Neuronal stem cell (in vitro differentiated cells): Measurements from ENCODE around the gene SEMA3A.

ENCODE experiments used
- DNase-seq: peaks from one replicate; pipeline ENCODE4 v3.0.0-alpha.2; 2013; ENCODE audit warnings: low spot score
- H2AFZ ChIP-seq: one replicate; pipeline ENCODE4 v1.6.1; 2013; ENCODE audit warnings: mild to moderate bottlenecking, low read length, inconsistent platforms
- H2AK5ac ChIP-seq: 2 replicates; pipeline ENCODE4 v1.6.1; 2013; ENCODE audit warnings: low read depth, mild to moderate bottlenecking, inconsistent platforms, low read length, moderate library complexity, mixed read lengths
- H2BK120ac ChIP-seq: 2 replicates; pipeline ENCODE4 v1.6.1; 2013; ENCODE audit warnings: low read depth, mild to moderate bottlenecking, inconsistent platforms, low read length, moderate library complexity, mixed read lengths
- H2BK12ac ChIP-seq: one replicate; pipeline ENCODE4 v1.6.1; 2013; ENCODE audit warnings: low read length, inconsistent platforms
- H2BK15ac ChIP-seq: 2 replicates; pipeline ENCODE4 v1.6.1; 2013; ENCODE audit warnings: mild to moderate bottlenecking, low read length, inconsistent platforms, mixed read lengths
- H2BK5ac ChIP-seq: one replicate; pipeline ENCODE4 v1.6.1; 2013; ENCODE audit warnings: inconsistent platforms, mild to moderate bottlenecking, low read length, moderate library complexity
- H3K14ac ChIP-seq: one replicate; pipeline ENCODE4 v1.6.1; 2013; ENCODE audit warnings: low read length, inconsistent platforms
- H3K18ac ChIP-seq: 2 replicates; pipeline ENCODE4 v1.6.1; 2013; ENCODE audit warnings: low read length, inconsistent platforms
- H3K23ac ChIP-seq: 2 replicates; pipeline ENCODE4 v1.6.1; 2013; ENCODE audit warnings: low read depth, mild to moderate bottlenecking, mixed read lengths, low read length, inconsistent platforms; ENCODE audit not compliant: poor library complexity
- H3K27ac ChIP-seq: replicated peaks from 3 replicates; pipeline ENCODE4 v1.5.1; 2013; ENCODE audit warnings: low read length, inconsistent platforms
- H3K27me3 ChIP-seq, 3 experiments: 2 replicates each; pipeline ENCODE4 v1.6.1; 2013; ENCODE audit warnings: low read length in 3 of 3, mild to moderate bottlenecking in 2 of 3, inconsistent platforms in 1 of 3, low read depth in 1 of 3, mixed read lengths in 1 of 3, moderate library complexity in 1 of 3; ENCODE audit not compliant: control insufficient read depth in 3 of 3, insufficient read depth in 3 of 3
- H3K36me3 ChIP-seq, 2 donors: replicated peaks in 1 of 2; 2 replicates each; pipeline ENCODE4 v1.6.1; 2013; ENCODE audit warnings: low read length in 2 of 2; ENCODE audit not compliant: control insufficient read depth in 2 of 2, insufficient read depth in 2 of 2
- H3K4ac ChIP-seq: 2 replicates; pipeline ENCODE4 v1.6.1; 2013; ENCODE audit warnings: inconsistent platforms, mild to moderate bottlenecking, low read length, moderate library complexity
- H3K4me1 ChIP-seq, 2 donors: 1 replicate in 1 of 2; 2 replicates in 1 of 2; pipeline ENCODE4 v1.6.1; 2013; ENCODE audit warnings: low read length in 2 of 2, low read depth in 1 of 2; ENCODE audit not compliant: control insufficient read depth in 2 of 2, insufficient read depth in 1 of 2
- H3K4me2 ChIP-seq: one replicate; pipeline ENCODE4 v1.6.1; 2013; ENCODE audit warnings: mild to moderate bottlenecking, low read length, inconsistent platforms; ENCODE audit not compliant: insufficient read depth, poor library complexity, severe bottlenecking
- H3K4me3 ChIP-seq, 2 donors: 2 replicates each; pipeline ENCODE4 v1.5.1; 2013; ENCODE audit warnings: low read length in 2 of 2, mild to moderate bottlenecking in 2 of 2, inconsistent platforms in 1 of 2, moderate library complexity in 1 of 2
- H3K79me1 ChIP-seq: one replicate; pipeline ENCODE4 v1.6.1; 2013; ENCODE audit warnings: low read depth, mild to moderate bottlenecking, inconsistent platforms, low read length, moderate library complexity
- H3K9ac ChIP-seq: one replicate; pipeline ENCODE4 v1.6.1; 2013; ENCODE audit warnings: mild to moderate bottlenecking, low read depth, low read length, inconsistent platforms; ENCODE audit not compliant: poor library complexity
- H3K9me3 ChIP-seq, 2 donors: replicated peaks in 1 of 2; 2 replicates each; pipeline versions ENCODE3 to v1.6.1; 2013; ENCODE audit warnings: low read length in 2 of 2, mild to moderate bottlenecking in 2 of 2, inconsistent platforms in 1 of 2, low read depth in 1 of 2, mixed read lengths in 1 of 2, moderate library complexity in 1 of 2; ENCODE audit not compliant: control insufficient read depth in 2 of 2, insufficient read depth in 1 of 2
- H4K8ac ChIP-seq: one replicate; pipeline ENCODE4 v1.6.1; 2013; ENCODE audit warnings: low read depth, mild to moderate bottlenecking, inconsistent platforms, low read length, moderate library complexity
- H4K91ac ChIP-seq: one replicate; pipeline ENCODE4 v1.6.1; 2013; ENCODE audit warnings: low read length, low read depth, mild to moderate bottlenecking, inconsistent platforms; ENCODE audit not compliant: poor library complexity
- WGBS, 2 donors: extraction: QIAGEN DNeasy Blood & Tissue Kit; methylation state at CpG; one replicate each; pipeline ENCODE4 v1.1.7; 2013; ENCODE audit warnings: missing lambda C conversion rate in 2 of 2, mixed read lengths in 1 of 2; ENCODE audit not compliant: insufficient read length in 2 of 2, insufficient replicate concordance in 1 of 2; ENCODE audit errors: extremely low coverage in 2 of 2; 5-methylcytosine and 5-hydroxymethylcytosine counted together

Gene SEMA3A

GRCh38 chr7:84009051-84009450 is 185.5 kb downstream of the SEMA3A start:
- Histone ChIP-seq H3K27ac (no peak overlapping the region), H3K4ac (no peak overlapping the region), H3K79me1 (no peaks in the 10 kb centered on the region), H3K23ac (no peak overlapping the region), H3K4me3 (no peak overlapping the region), H2AK5ac (no peak overlapping the region), H2BK120ac (no peak overlapping the region), H3K14ac (no peak overlapping the region), H3K36me3 (peaks cover 0 to 98% of the 10 kb centered on the region in 2 donors), H2BK15ac (no peak overlapping the region), H2BK5ac (no peak overlapping the region), H3K9ac (no peak overlapping the region), H3K18ac (no peak overlapping the region), H3K4me2 (no peak overlapping the region), H3K27me3 (no peaks in the 10 kb centered on the region), H3K9me3 (no peaks in the 10 kb centered on the region), H4K91ac (no peak overlapping the region), H2BK12ac (no peak overlapping the region), H3K4me1 (no peaks in the 10 kb centered on the region), H2AFZ (no peak overlapping the region), H4K8ac (no peak overlapping the region)
- no peak for DNase-seq

GRCh38 chr7:84003191-84003590 is 191.4 kb downstream of the SEMA3A start:
- H3K14ac ChIP-seq = no peak overlapping the region
- H2BK15ac ChIP-seq = no peak overlapping the region
- no peak overlapping the region for H4K8ac ChIP-seq
- H3K18ac ChIP-seq = no peak overlapping the region
- no peak overlapping the region for H2BK5ac ChIP-seq
- no peak overlapping the region for H2BK12ac ChIP-seq
- no peak overlapping the region for H3K4ac ChIP-seq
- DNase-seq = no peak
- H3K9me3 ChIP-seq = no peaks in the 10 kb centered on the region
- H3K9ac ChIP-seq = no peak overlapping the region
- WGBS, 2 donors = no CpG with 5 or more reads among the region's 1 CpG
- H3K36me3 ChIP-seq = peaks cover 1 to 98% of the 10 kb centered on the region in 2 donors
- no peak overlapping the region for H2AFZ ChIP-seq
- no peaks in the 10 kb centered on the region for H3K79me1 ChIP-seq
- no peak overlapping the region for H3K27ac ChIP-seq
- H3K23ac ChIP-seq = no peak overlapping the region
- no peak overlapping the region for H4K91ac ChIP-seq
- H3K4me2 ChIP-seq = no peak overlapping the region
- H3K4me1 ChIP-seq = no peaks in the 10 kb centered on the region
- no peak overlapping the region for H3K4me3 ChIP-seq
- H3K27me3 ChIP-seq = no peaks in the 10 kb centered on the region
- H2BK120ac ChIP-seq = no peak overlapping the region
- H2AK5ac ChIP-seq = no peak overlapping the region

- Histone ChIP-seq H3K79me1 (no peaks in the 10 kb centered on the region), H2BK12ac (no peak overlapping the region), H2AFZ (no peak overlapping the region), H3K9me3 (no peaks in the 10 kb centered on the region), H2BK5ac (no peak overlapping the region), H3K36me3 (peaks cover 1 to 99% of the 10 kb centered on the region in 2 donors), H3K18ac (no peak overlapping the region), H3K9ac (no peak overlapping the region), H3K4me2 (no peak overlapping the region), H3K23ac (no peak overlapping the region), H3K27ac (no peak overlapping the region), H3K4me3 (no peak overlapping the region), H2BK15ac (no peak overlapping the region), H4K8ac (no peak overlapping the region), H3K4ac (no peak overlapping the region), H3K4me1 (no peaks in the 10 kb centered on the region), H2AK5ac (no peak overlapping the region), H4K91ac (no peak overlapping the region), H2BK120ac (no peak overlapping the region), H3K27me3 (no peaks in the 10 kb centered on the region), H3K14ac (no peak overlapping the region)
- no peak for DNase-seq
- WGBS, 2 donors = no CpG with 5 or more reads among the region's 3 CpGs
These were observed 192.2 kb downstream of the SEMA3A start for GRCh38 chr7:84002348-84002747.

DNA sequence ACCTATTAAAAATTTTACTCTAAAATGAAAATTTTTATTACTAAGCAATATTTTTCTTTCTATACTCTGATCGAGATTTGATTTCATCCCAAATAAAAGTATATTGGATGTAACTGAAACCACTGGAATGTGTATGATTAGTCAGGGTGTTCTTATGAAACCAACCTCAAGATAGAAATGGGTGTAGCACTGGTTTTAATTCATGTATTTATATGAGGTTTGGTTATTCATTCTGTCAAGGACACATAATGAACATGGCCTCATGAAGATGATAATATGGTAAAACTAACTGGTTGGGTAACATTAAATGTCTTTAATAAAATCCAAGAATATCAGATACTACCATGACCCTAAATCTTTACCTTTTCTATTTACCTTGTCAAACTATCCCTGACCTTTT is 197.7 kb downstream of the SEMA3A start:
- peaks cover 1 to 66% of the 10 kb centered on the region in 2 donors for H3K36me3 ChIP-seq

More for the DNA sequence above, 197.7 kb downstream of the SEMA3A start:
- Histone ChIP-seq H4K91ac (no peak overlapping the region), H2BK5ac (no peak overlapping the region), H3K9ac (no peak overlapping the region), H3K27me3 (no peaks in the 10 kb centered on the region), H3K14ac (no peak overlapping the region), H2AFZ (no peak overlapping the region), H4K8ac (no peak overlapping the region), H3K79me1 (no peaks in the 10 kb centered on the region), H2BK12ac (no peak overlapping the region), H3K18ac (no peak overlapping the region), H3K4ac (no peak overlapping the region), H3K4me3 (no peak overlapping the region), H3K4me1 (no peaks in the 10 kb centered on the region), H3K23ac (no peak overlapping the region), H3K9me3 (peaks cover 0 to 12% of the 10 kb centered on the region in 2 donors), H3K27ac (no peak overlapping the region), H2BK15ac (no peak overlapping the region), H2AK5ac (no peak overlapping the region), H2BK120ac (no peak overlapping the region), H3K4me2 (no peak overlapping the region)
- WGBS, 2 donors = no CpG with 5 or more reads among the region's 1 CpG
- no peak for DNase-seq
